Skeletal muscle tissue (tissue), 4 donors: ENCODE measurements around the gene HIVEP3. TPM values are rescaled to one million over a fixed set of nuclear protein-coding genes. Genes with fewer than 3 reads are reported as not detected.

Experiments
- H3K27ac ChIP-seq: one replicate; pipeline ENCODE4 v1.7.0; 2013; ENCODE audit warnings: mild to moderate bottlenecking, low read depth, low read length, inconsistent platforms
- H3K27me3 ChIP-seq, 3 donors: one replicate each; pipeline ENCODE4 v1.7.0; 2013; ENCODE audit warnings: low read length in 3 of 3; ENCODE audit not compliant: control insufficient read depth in 3 of 3, insufficient read depth in 3 of 3
- H3K36me3 ChIP-seq, 3 donors: one replicate each; pipeline ENCODE4 v1.7.0; 2013; ENCODE audit warnings: low read length in 3 of 3; ENCODE audit not compliant: control insufficient read depth in 3 of 3, insufficient read depth in 3 of 3
- H3K4me1 ChIP-seq, 3 donors: one replicate each; pipeline ENCODE4 v1.7.0; 2013; ENCODE audit warnings: low read length in 3 of 3, mild to moderate bottlenecking in 3 of 3; ENCODE audit not compliant: control insufficient read depth in 3 of 3, insufficient read depth in 3 of 3
- H3K4me3 ChIP-seq, 3 donors: one replicate each; pipeline ENCODE4 v1.7.0; 2013; ENCODE audit warnings: low read length in 3 of 3
- H3K9ac ChIP-seq, 3 donors: one replicate each; pipeline ENCODE4 v1.7.0; 2013; ENCODE audit warnings: low read length in 3 of 3, mild to moderate bottlenecking in 3 of 3, moderate library complexity in 2 of 3, low read depth in 1 of 3
- H3K9me3 ChIP-seq, 3 donors: one replicate each; pipeline ENCODE4 v1.7.0; 2013; ENCODE audit warnings: low read length in 3 of 3; ENCODE audit not compliant: control insufficient read depth in 3 of 3
- total RNA-seq: library from RNA; depleted of rRNA; stranded (reverse); fragments of >200 nt; gene quantifications from one replicate; pipeline ENCODE4 v1.2.3, GENCODE V29; 2014
- donor health status: Osteomylitis.

HIVEP3 gene
- total RNA-seq, 1 donor from 2014 or later, result 0.52 TPM

GRCh38 chr1:41758904-41759548 is 159.7 kb downstream of the HIVEP3 start:
- H3K4me3 ChIP-seq, result no peak overlapping the region
- H3K4me1 ChIP-seq, result peaks cover 0 to 3% (median 2%) of the 10 kb centered on the region in 3 donors
- peaks cover 0 to 2% (median 0%) of the 10 kb centered on the region in 3 donors for H3K9me3 ChIP-seq
- H3K27me3 ChIP-seq, result no peaks in the 10 kb centered on the region
- no peak overlapping the region for H3K27ac ChIP-seq
- H3K9ac ChIP-seq, result no peak overlapping the region
- H3K36me3 ChIP-seq, result no peaks in the 10 kb centered on the region

- H3K4me1 ChIP-seq, result peaks cover 0 to 4% (median 4%) of the 10 kb centered on the region in 3 donors
- H3K9ac ChIP-seq, result no peak overlapping the region
- no peaks in the 10 kb centered on the region for H3K36me3 ChIP-seq
- H3K27ac ChIP-seq, result no peak overlapping the region
- H3K27me3 ChIP-seq, result no peaks in the 10 kb centered on the region
- H3K9me3 ChIP-seq, result peaks cover 0 to 2% (median 0%) of the 10 kb centered on the region in 3 donors
- H3K4me3 ChIP-seq, result no peak overlapping the region
Observed at GRCh38 chr1:41758500-41758899, 160.2 kb downstream of the HIVEP3 start.

GRCh38 chr1:41754540-41754939 is 164.2 kb downstream of the HIVEP3 start:
- H3K36me3 ChIP-seq, result no peaks in the 10 kb centered on the region
- no peaks in the 10 kb centered on the region for H3K27me3 ChIP-seq
- peaks cover 4 to 32% (median 19%) of the 10 kb centered on the region in 3 donors for H3K4me1 ChIP-seq
- no peak overlapping the region for H3K9ac ChIP-seq
- H3K9me3 ChIP-seq, result no peaks in the 10 kb centered on the region
- no peak overlapping the region for H3K27ac ChIP-seq
- no peak overlapping the region for H3K4me3 ChIP-seq

GRCh38 chr1:41752514-41753170 is 166.1 kb downstream of the HIVEP3 start:
- Histone ChIP-seq H3K27ac (no peak overlapping the region), H3K36me3 (no peaks in the 10 kb centered on the region), H3K9ac (no peak overlapping the region), H3K9me3 (no peaks in the 10 kb centered on the region), H3K4me3 (no peak overlapping the region), H3K4me1 (peaks cover 4 to 32% (median 20%) of the 10 kb centered on the region in 3 donors), H3K27me3 (no peaks in the 10 kb centered on the region)

- Histone ChIP-seq H3K4me1 (peaks cover 4 to 32% (median 20%) of the 10 kb centered on the region in 3 donors), H3K9ac (no peak overlapping the region), H3K27ac (no peak overlapping the region), H3K4me3 (no peak overlapping the region), H3K9me3 (no peaks in the 10 kb centered on the region), H3K36me3 (no peaks in the 10 kb centered on the region), H3K27me3 (no peaks in the 10 kb centered on the region)
Observed at GRCh38 chr1:41751804-41752513, 166.8 kb downstream of the HIVEP3 start.

- no peaks in the 10 kb centered on the region for H3K9me3 ChIP-seq
- no peak overlapping the region for H3K9ac ChIP-seq
- no peak overlapping the region for H3K27ac ChIP-seq
- H3K27me3 ChIP-seq, result no peaks in the 10 kb centered on the region
- no peaks in the 10 kb centered on the region for H3K36me3 ChIP-seq
- H3K4me3 ChIP-seq, result no peak overlapping the region
- H3K4me1 ChIP-seq, result peaks cover 4 to 32% (median 22%) of the 10 kb centered on the region in 3 donors
Observed at GRCh38 chr1:41749991-41750745, 168.6 kb downstream of the HIVEP3 start.

GRCh38 chr1:41745022-41745421 is 173.7 kb downstream of the HIVEP3 start:
- no peaks in the 10 kb centered on the region for H3K27me3 ChIP-seq
- peaks cover 3 to 12% (median 11%) of the 10 kb centered on the region in 3 donors for H3K4me1 ChIP-seq
- H3K27ac ChIP-seq, result no peak overlapping the region
- H3K36me3 ChIP-seq, result no peaks in the 10 kb centered on the region
- H3K9me3 ChIP-seq, result no peaks in the 10 kb centered on the region
- H3K4me3 ChIP-seq, result no peak overlapping the region
- H3K9ac ChIP-seq, result no peak overlapping the region

- Histone ChIP-seq H3K9ac (no peak overlapping the region), H3K9me3 (no peaks in the 10 kb centered on the region), H3K4me1 (peaks cover 16 to 24% (median 23%) of the 10 kb centered on the region in 3 donors), H3K4me3 (no peak overlapping the region), H3K36me3 (no peaks in the 10 kb centered on the region), H3K27me3 (no peaks in the 10 kb centered on the region), H3K27ac (no peak overlapping the region)
Observed at GRCh38 chr1:41743366-41743765, 175.4 kb downstream of the HIVEP3 start.

- Histone ChIP-seq H3K36me3 (no peaks in the 10 kb centered on the region), H3K27me3 (no peaks in the 10 kb centered on the region), H3K9me3 (no peaks in the 10 kb centered on the region), H3K9ac (no peak overlapping the region), H3K4me1 (peaks cover 25 to 31% (median 26%) of the 10 kb centered on the region in 3 donors), H3K4me3 (no peak overlapping the region), H3K27ac (no peak overlapping the region)
Observed at GRCh38 chr1:41742219-41742618, 176.5 kb downstream of the HIVEP3 start.
